NT2/D1 (cell line): ENCODE measurements around the gene CDK19.

ENCODE experiments used
- YY1 ChIP-seq: IDR thresholded peaks from 2 replicates; pipeline ENCODE4 v1.6.1; 2011; ENCODE audit not compliant: insufficient read length, insufficient read depth
- ZNF274 ChIP-seq: IDR thresholded peaks from 2 replicates; pipeline ENCODE4 v1.6.1; 2011; ENCODE audit warnings: mild to moderate bottlenecking, low read depth, low read length

DNA sequence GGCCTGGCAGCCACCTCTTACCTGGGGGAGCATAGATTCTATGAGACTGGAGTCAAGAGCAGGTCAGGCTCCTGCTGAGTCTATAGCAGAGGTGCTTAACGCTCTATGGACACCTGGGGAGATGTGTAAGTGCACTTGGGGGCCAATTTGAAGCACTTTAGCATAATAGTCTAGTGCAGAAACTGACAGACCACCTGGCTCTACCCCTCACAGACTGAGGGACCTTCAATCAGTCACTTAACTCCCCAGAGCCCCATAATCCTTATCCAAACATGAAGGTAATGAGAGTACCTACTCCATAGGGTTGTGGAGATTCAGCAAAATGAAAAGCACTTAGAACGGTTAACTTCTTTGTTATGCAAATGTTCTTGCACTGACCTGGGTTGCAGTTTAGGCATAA is 251.6 kb downstream of the CDK19 start:
- no peak for TF ChIP-seq ZNF274
- no peak for TF ChIP-seq YY1
